NCI-H146 treated with DMSO at 0.1 percent for 48 hours (cell line): ENCODE measurements around the gene CHPF2.
A peak's percentile ranks its signal among the peaks of the same experiment; 100 is the strongest.

Experiments used
- DNase-seq: peaks from one replicate; lab custom pipeline; 2025; ENCODE audit not compliant: unreplicated experiment; lab: John Stamatoyannopoulos, UW

Gene CHPF2

GRCh38 chr7:151257990-151258389, 25.7 kb downstream of the CHPF2 start:
- DNase-seq: no peak

DNA sequence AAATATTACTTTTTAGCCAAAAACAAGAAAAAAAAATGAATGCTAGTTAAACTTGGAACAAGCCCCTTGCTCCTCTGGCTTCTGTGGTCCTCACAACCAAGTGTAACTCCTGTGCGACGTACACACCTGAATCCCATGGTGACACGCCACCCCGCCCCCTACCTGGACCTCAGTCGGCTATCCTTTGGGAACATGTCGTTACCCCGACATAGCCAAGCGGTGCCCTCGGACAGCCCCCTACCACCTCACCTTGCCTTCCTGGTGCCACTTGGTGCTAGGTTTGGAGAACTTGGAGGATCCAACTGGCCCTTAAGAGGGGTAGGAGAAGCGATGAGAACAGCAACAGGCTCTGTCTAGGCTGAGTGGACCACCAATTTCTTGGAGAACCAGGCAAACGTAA, 28.2 kb downstream of the CHPF2 start:
- DNase-seq: no peak

DNA sequence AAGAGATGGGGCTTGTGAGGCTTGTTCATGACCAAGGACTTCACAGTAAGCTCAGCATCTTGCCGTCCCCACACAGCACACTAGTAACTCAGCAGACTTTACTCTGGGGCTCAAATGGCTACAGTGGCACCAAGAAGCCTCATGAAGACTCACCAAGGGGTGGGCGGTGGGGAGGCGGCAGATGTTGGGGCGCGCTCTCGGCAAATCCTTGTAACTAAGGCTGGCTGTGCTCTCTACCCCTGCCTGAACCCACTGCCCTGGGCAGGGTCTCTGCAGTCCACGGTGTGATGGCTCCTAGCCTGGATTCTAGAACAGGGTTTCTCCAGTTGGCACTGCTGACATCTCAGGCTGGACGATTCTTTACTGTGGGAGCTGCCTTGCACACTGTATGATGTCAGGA, 28.6 kb downstream of the CHPF2 start:
- no peak for DNase-seq

DNA sequence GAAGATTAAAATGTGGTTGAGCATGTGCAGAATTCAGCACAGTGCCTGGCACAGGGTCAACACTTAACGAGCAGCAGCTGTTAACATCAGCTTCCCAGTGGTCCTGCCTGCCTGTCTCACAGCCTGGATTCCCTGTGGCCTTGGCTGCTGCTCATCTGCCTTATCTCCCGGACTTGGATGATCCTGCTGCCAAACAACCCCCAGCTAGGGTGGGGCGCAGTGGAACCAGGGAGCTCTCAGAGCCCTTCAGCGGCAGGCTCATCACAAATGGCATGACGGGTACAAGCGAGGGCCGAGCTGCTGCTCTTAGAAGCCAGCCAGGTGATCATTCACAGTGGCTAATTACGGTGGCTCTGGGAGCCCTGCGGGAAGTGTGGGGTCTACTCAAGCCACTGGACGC, 29.2 kb downstream of the CHPF2 start:
- DNase-seq: no peak

- no peak for DNase-seq
Measured at GRCh38 chr7:151264615-151265014, 32.3 kb downstream of the CHPF2 start.

DNA sequence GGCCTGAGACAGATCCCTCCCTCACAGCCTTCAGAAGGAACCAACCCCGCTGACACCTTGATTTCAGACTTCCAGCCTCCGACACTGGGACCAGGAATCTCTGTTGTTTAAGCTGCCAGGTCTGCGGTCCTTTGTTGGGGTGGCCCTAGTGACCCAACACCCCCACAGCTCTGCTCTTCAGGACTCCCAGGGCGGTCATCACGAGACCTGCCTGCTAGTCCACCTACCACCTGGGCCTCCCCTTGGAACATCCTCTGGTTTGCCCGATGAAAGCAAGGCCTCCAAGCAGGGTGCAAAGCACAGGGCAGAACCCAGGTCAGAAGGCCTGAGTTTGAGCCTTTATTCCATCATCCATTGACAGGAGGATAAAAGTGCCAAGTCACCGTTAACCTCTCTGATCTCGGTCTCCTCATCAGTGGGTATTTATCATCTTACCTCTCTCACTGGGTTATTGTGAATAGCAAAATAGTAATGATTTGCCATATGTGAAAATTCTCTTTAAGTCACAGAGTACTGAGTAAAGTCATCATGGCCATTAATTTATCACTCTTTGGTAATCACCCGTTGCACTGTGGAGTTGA, 33.2 kb downstream of the CHPF2 start:
- no peak for DNase-seq

DNA sequence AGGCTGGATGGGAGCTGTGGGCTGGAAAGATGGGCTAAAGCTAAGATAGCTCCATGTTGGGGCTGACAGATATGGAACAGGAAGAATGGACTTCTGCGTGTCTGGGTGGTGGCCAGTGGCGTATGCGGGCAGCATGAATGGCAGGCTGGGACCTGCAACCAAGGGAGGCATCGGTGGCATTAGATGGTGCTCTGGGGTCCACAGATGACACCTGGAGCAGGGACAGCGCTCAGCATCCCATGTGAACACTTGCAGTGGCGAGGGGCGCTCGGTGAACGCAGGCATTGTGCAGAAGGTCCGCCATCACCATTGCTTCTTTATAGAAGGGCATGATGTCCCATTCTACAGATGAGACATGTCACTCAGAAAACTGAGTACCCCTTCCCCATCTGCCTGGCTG, 37.2 kb downstream of the CHPF2 start:
- DNase-seq: no peak

- DNase-seq: no peak
Measured at GRCh38 chr7:151271699-151272355, 39.5 kb downstream of the CHPF2 start.

DNA sequence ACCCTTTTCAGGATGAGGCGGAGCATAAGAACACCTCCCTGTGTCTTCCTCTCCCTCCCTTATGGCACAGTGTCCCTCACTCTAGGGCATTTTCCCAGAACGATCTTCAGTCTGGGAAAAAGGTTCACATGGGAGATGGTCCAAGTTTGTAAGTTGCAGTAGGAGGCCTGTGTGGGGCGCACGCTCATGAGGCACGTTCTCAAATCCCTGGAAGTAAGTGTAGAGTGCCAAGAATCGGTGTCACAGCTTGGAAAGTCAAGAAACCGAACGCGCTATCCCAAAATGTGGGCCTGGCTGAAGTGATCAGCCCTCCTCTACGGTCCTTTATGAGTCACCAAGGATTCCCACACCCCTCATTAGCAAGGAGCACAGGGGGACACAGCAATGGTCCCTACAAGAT, 40.1 kb downstream of the CHPF2 start:
- no peak for DNase-seq

- no peak for DNase-seq
Measured at GRCh38 chr7:151272877-151273276, 40.6 kb downstream of the CHPF2 start.

DNA sequence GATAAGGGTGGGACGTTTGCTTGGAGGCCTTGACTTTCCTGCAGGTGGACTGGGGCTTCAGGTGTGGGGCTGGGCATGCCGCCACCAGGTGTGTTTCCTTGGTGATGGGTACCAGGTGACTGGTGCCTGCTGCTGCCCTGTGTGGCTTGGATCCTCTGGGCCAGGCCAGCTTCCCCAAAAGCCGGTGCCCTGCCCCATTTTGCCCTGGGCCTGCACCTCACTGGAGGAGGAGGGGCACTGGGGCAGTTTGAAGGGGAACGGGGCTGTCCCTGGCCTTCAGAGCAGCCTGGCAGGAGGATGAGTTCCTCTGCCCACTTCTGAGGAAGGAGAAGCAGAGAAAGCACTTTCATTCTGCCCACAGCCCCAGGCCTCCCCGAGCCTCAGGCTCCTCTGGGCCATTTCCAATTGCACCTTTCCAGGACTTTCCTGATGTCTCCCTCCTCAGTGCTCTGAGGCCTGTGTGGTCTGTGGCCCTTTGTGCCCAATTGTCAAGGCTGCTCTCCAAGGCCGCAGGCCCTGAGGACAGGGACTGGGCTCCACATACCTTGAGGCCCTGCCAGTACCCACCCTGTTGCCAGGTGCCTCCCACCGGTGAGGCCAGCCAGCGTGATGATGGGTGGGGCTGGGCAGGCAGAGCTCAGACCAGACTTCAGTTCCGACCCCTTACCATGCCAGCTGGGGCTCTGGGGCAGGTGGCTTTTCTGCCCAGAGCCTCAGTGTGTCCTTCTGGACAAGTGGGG, 41.5 kb downstream of the CHPF2 start:
- DNase-seq: no peak

DNA sequence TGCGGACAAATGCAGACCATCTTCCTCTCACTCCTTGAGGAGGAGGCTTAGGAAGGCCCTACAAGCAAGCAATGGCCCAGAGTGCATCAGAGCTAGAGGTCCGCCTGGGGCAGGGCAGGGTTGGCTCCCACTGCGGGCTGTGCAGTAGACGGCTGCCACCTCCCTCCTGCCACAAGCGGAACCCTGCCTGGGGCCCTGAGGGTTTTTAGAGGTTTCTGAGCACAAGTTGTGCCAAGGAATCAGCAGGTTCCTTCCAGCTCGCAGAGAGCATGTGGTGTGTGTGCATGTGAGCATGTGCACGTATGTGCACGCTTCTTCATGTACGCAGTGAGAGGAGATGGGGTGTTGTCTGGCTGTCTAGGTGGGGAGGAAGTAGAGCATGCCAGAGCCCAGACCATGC, 42.1 kb downstream of the CHPF2 start:
- no peak for DNase-seq

GRCh38 chr7:151274936-151275812, 42.9 kb downstream of the CHPF2 start:
- no peak for DNase-seq

- no peak for DNase-seq
Measured at GRCh38 chr7:151275813-151276577, 43.7 kb downstream of the CHPF2 start.

GRCh38 chr7:151276666-151277590, 44.6 kb downstream of the CHPF2 start:
- peak; percentile 25 for DNase-seq

- no peak for DNase-seq
Measured at GRCh38 chr7:151277631-151278030, 45.3 kb downstream of the CHPF2 start.

DNA sequence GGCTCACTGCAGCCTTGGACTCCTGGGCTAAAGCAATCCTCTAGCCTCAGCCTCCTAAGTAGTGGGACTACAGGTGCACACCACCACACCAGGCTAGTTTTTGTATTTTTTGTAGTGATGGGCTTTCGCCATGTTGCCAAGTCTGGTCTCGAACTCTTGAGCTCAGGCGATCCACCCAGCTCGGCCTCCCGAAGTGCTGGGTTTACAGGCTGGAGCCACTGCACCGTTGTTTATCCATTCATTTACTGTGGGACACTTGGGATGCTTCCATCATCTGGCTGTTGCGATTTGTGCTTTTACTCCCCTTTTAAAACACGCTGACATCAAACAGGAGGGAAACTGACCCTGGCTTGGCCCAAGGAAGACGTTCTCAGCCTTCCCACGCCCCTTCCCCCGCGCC, 46.7 kb downstream of the CHPF2 start:
- no peak for DNase-seq

DNA sequence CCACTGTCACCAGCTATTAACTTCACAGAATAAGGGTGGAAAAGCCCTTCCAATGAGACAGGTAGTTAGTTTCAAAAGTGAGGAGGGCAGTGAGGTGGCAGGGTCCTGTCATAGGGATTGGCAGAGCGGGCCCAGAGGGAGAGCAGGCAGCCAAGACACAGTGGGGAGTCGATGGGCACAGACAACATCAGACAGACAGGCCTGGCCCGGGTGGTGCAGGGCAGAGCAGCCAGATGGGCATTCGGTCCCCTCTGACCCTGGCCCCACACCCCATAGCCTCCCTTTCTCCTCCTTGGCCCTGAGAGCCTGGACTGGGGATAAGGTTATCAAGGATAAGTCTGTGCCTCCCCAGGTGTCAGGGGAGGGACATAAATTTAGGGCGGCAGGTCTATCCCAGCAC, 47.6 kb downstream of the CHPF2 start:
- DNase-seq: no peak

DNA sequence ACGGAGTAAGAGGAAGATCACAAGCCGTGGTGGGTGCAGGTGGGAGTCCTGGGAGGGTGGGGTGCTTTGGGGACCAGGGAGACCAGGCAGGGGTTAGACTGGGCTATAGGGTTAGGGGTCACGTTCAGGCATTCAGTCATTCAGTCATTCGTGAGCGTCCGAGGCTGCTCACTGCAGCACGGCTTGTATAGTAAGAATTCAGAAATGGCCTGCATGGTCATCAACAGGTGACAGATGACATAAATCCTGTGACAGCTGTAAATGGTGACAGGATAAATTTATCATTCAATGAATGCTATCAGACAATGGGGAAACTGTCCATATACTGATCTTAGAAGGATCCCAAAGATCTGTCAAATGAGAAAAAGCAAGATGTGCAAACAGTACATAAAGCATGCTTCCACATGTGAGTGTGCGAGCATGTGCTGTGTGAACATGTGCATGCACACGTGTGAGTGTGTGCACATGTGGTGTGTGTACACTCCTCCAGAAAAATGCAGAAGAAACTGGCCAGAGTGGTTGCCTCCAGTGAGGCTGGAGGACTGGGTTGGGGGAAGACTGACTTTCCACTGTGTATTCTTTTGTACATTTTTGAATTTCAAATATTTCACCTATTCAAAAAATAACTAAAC, 48.2 kb downstream of the CHPF2 start:
- DNase-seq: no peak
